ENCODE data around the gene DPEP2. TPM values are rescaled to one million over a fixed set of nuclear protein-coding genes. Genes with fewer than 3 reads are reported as not detected.

DPEP2 gene
- total and polyA plus RNA-seq, 2 of the 13 experiments (the other 11 are each of a cell fraction or from before 2014, with no cell fraction given) = 0.18 TPM; not detected in 1

DNA sequence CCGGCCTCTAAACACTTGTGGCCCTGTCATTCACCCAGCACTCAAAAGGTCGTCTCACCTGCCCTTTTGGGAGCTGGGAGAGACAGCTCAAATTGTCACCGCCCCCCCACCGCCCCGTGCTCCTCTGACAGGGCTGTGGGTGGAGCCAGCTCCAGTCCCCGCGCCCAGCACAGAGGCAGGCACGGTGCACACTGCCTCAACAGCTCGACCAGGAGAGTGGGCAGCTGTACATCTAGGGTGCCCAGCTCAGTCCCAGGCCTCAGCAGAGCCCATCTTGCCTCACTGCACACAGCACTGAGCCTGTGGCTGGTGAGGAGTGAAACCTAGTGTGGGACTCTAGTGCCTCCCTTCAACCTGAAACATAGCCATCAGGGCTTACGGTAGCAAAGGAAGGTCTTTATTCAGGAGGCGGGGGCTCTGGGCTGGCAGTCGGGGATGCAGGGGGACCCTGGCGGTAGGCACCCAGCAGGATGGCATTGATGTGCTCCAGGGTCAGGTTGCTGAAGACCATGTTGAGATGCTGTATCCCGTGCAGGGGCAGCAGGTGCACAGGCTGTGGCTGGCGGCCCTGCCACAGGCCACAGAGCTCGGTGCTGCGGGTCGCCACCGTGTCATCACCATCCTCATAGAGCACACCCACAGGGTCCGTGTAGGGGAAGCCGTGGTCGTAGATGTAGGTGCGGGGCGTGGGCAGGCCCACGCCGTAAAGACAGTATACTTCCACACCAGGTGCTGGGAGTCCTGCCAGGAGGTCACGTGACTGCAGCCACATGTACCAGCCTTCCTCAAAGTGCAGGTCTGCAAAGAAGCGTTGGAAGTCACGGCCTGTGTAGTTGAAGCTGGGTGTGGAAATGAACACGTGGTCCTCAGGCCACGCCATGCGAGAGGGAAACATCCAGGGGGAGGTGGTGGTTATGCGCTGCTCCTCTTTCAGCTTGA lies 59.5 kb downstream of the DPEP2 start (continued):
- TF ChIP-seq, protein P1, sequence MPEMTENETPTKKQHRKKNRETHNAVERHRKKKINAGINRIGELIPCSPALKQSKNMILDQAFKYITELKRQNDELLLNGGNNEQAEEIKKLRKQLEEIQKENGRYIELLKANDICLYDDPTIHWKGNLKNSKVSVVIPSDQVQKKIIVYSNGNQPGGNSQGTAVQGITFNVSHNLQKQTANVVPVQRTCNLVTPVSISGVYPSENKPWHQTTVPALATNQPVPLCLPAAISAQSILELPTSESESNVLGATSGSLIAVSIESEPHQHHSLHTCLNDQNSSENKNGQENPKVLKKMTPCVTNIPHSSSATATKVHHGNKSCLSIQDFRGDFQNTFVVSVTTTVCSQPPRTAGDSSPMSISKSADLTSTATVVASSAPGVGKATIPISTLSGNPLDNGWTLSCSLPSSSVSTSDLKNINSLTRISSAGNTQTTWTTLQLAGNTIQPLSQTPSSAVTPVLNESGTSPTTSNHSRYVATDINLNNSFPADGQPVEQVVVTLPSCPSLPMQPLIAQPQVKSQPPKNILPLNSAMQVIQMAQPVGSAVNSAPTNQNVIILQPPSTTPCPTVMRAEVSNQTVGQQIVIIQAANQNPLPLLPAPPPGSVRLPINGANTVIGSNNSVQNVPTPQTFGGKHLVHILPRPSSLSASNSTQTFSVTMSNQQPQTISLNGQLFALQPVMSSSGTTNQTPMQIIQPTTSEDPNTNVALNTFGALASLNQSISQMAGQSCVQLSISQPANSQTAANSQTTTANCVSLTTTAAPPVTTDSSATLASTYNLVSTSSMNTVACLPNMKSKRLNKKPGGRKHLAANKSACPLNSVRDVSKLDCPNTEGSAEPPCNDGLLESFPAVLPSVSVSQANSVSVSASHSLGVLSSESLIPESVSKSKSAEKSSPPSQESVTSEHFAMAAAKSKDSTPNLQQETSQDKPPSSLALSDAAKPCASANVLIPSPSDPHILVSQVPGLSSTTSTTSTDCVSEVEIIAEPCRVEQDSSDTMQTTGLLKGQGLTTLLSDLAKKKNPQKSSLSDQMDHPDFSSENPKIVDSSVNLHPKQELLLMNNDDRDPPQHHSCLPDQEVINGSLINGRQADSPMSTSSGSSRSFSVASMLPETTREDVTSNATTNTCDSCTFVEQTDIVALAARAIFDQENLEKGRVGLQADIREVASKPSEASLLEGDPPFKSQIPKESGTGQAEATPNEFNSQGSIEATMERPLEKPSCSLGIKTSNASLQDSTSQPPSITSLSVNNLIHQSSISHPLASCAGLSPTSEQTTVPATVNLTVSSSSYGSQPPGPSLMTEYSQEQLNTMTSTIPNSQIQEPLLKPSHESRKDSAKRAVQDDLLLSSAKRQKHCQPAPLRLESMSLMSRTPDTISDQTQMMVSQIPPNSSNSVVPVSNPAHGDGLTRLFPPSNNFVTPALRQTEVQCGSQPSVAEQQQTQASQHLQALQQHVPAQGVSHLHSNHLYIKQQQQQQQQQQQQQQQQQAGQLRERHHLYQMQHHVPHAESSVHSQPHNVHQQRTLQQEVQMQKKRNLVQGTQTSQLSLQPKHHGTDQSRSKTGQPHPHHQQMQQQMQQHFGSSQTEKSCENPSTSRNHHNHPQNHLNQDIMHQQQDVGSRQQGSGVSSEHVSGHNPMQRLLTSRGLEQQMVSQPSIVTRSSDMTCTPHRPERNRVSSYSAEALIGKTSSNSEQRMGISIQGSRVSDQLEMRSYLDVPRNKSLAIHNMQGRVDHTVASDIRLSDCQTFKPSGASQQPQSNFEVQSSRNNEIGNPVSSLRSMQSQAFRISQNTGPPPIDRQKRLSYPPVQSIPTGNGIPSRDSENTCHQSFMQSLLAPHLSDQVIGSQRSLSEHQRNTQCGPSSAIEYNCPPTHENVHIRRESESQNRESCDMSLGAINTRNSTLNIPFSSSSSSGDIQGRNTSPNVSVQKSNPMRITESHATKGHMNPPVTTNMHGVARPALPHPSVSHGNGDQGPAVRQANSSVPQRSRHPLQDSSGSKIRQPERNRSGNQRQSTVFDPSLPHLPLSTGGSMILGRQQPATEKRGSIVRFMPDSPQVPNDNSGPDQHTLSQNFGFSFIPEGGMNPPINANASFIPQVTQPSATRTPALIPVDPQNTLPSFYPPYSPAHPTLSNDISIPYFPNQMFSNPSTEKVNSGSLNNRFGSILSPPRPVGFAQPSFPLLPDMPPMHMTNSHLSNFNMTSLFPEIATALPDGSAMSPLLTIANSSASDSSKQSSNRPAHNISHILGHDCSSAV (CRISPR knock-in tag; IDR thresholded peaks at IDR 0.05; ENCODE audit: borderline replicate concordance) = no peak
- no peak for TF ChIP-seq ZFP82 (CRISPR knock-in tag; IDR thresholded peaks at IDR 0.05; ENCODE audit: borderline replicate concordance)
- TF ChIP-seq, protein P2, sequence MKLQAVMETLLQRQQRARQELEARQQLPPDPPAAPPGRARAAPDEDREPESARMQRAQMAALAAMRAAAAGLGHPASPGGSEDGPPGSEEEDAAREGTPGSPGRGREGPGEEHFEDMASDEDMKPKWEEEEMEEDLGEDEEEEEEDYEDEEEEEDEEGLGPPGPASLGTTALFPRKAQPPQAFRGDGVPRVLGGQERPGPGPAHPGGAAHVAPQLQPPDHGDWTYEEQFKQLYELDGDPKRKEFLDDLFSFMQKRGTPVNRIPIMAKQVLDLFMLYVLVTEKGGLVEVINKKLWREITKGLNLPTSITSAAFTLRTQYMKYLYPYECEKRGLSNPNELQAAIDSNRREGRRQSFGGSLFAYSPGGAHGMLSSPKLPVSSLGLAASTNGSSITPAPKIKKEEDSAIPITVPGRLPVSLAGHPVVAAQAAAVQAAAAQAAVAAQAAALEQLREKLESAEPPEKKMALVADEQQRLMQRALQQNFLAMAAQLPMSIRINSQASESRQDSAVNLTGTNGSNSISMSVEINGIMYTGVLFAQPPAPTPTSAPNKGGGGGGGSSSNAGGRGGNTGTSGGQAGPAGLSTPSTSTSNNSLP (IDR thresholded peaks at IDR 0.05; ENCODE audit: low read depth, low read length) = no peak
- TF ChIP-seq, protein P3, sequence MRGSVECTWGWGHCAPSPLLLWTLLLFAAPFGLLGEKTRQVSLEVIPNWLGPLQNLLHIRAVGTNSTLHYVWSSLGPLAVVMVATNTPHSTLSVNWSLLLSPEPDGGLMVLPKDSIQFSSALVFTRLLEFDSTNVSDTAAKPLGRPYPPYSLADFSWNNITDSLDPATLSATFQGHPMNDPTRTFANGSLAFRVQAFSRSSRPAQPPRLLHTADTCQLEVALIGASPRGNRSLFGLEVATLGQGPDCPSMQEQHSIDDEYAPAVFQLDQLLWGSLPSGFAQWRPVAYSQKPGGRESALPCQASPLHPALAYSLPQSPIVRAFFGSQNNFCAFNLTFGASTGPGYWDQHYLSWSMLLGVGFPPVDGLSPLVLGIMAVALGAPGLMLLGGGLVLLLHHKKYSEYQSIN (CRISPR knock-in tag; IDR thresholded peaks at IDR 0.05; ENCODE audit: borderline replicate concordance) = no peak
- no peak for TF ChIP-seq ZNF615 (CRISPR knock-in tag; IDR thresholded peaks at IDR 0.05; ENCODE audit: borderline replicate concordance)
- TF ChIP-seq MZF1 (CRISPR knock-in tag; IDR thresholded peaks at IDR 0.05; ENCODE audit: borderline replicate concordance) = no peak
- TF ChIP-seq, protein P4, sequence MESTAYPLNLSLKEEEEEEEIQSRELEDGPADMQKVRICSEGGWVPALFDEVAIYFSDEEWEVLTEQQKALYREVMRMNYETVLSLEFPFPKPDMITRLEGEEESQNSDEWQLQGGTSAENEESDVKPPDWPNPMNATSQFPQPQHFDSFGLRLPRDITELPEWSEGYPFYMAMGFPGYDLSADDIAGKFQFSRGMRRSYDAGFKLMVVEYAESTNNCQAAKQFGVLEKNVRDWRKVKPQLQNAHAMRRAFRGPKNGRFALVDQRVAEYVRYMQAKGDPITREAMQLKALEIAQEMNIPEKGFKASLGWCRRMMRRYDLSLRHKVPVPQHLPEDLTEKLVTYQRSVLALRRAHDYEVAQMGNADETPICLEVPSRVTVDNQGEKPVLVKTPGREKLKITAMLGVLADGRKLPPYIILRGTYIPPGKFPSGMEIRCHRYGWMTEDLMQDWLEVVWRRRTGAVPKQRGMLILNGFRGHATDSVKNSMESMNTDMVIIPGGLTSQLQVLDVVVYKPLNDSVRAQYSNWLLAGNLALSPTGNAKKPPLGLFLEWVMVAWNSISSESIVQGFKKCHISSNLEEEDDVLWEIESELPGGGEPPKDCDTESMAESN (CRISPR knock-in tag; conservative IDR thresholded peaks at IDR 0.05) = 0 out of 2 replicates have a peak, but pooled peaks have one; percentile 29
- TF ChIP-seq ZIK1 (CRISPR knock-in tag; IDR thresholded peaks at IDR 0.05; ENCODE audit: borderline replicate concordance, low read depth) = no peak
- TF ChIP-seq ZNF549 (CRISPR knock-in tag; IDR thresholded peaks at IDR 0.05) = no peak
- TF ChIP-seq HCFC1 (IDR thresholded peaks at IDR 0.05; ENCODE audit: low read depth, low read length) = no peak
- TF ChIP-seq ZNF282 (IDR thresholded peaks at IDR 0.05; ENCODE audit: partially characterized antibody) = no peak
- no peak for TF ChIP-seq ZNF510 (CRISPR knock-in tag; IDR thresholded peaks at IDR 0.05; ENCODE audit: low read depth)
- TF ChIP-seq ZNF552 (CRISPR knock-in tag; IDR thresholded peaks at IDR 0.05; ENCODE audit: borderline replicate concordance) = no peak

All from HepG2 (cell line).